Peyer's patch (tissue), 4 donors: Measurements from ENCODE around the gene OR5C1. TPM values are rescaled to one million over a fixed set of nuclear protein-coding genes. Genes with fewer than 3 reads are reported as not detected.
"Not testable (repeated sequence)": the region's sequence is repeated elsewhere in the genome, so short reads cannot be mapped to it uniquely, and the experiment has no call there.

Source experiments
- DNase-seq, 3 donors: peaks; one replicate each; pipeline ENCODE4 v3.0.0-alpha.2; 2017 to 2019
- H3K27ac ChIP-seq, 4 donors: fragments of 200-600 bp; sonication (generic); one replicate each; pipeline ENCODE4 v1.5.1; 2016 to 2019
- H3K27me3 ChIP-seq, 2 donors: fragments of 200-600 bp; sonication (generic); one replicate each; pipeline ENCODE4 v1.5.1; 2019
- H3K36me3 ChIP-seq, 3 donors: fragments of 200-600 bp; sonication (generic); one replicate each; pipeline ENCODE4 v1.5.1; 2016 to 2019
- H3K4me1 ChIP-seq, 4 donors: fragments of 200-600 bp; sonication (generic); one replicate each; pipeline ENCODE4 v1.5.1; 2016 to 2019
- H3K4me3 ChIP-seq, 4 donors: fragments of 200-600 bp; sonication (generic); 1 replicate in 3 of 4; 2 replicates in 1 of 4; pipeline ENCODE4 v1.5.1; 2016 to 2019; ENCODE audit warnings: mild to moderate bottlenecking in 1 of 4
- H3K9me3 ChIP-seq, 4 donors: fragments of 200-600 bp; sonication (generic); one replicate each; pipeline ENCODE4 v1.5.1; 2016 to 2019; ENCODE audit warnings: mild to moderate bottlenecking in 1 of 4
- POLR2A ChIP-seq, 2 donors: fragments of 450-650 bp; IDR thresholded peaks; one replicate each; pipeline ENCODE4 v1.5.1; 2017; ENCODE audit warnings: antibody characterized with exemption in 2 of 2, mild to moderate bottlenecking in 2 of 2, moderate library complexity in 2 of 2
- total RNA-seq, 4 donors: library from RNA; depleted of rRNA; stranded (reverse); fragments of >200 nt; gene quantifications; one replicate each; pipeline ENCODE4 v1.1.0, GENCODE V29; 2016
- TF ChIP-seq, protein P1 (sequence below), 6 experiments: fragments of 450-650 bp in 4 of 6; fragments of 200-600 bp in 2 of 6; sonication (generic) in 1 of 6; IDR thresholded peaks; one replicate each; pipeline ENCODE4 v1.5.1; 2017 to 2019; ENCODE audit warnings: antibody characterized with exemption in 6 of 6, mild to moderate bottlenecking in 3 of 6, moderate library complexity in 1 of 6

The OR5C1 gene
- total RNA-seq, 4 donors from 2014 or later: not detected

DNA sequence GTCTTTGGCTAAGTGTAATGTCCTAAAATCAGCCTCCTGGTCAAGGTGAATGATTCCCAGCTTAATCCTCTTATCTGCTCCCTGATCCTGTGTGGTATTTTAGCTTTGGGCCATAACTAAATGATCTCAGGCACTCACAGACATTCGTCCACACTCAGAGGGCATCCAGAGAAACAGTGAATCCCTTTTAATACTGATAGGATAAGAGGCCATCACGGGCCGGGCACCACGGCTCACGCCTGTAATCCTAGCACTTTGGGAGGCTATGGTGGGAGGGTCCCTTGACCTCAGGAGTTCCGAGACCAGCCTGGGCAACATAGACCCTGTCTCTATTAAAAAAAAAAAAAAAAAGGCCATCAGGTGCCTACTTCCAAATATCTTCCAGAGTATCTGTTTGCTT, 33.3 kb downstream of the OR5C1 start:
- no peak for DNase-seq
- H3K27ac ChIP-seq: peak overlapping the region in 2 of 4 donors; percentile 32 to 63
- no peak overlapping the region for H3K4me3 ChIP-seq
- peaks cover 0 to 21% (median 2%) of the 10 kb centered on the region in 4 donors for H3K4me1 ChIP-seq
- peaks cover 0 to 45% (median 0%) of the 10 kb centered on the region in 3 donors for H3K36me3 ChIP-seq
- TF ChIP-seq, protein P1, sequence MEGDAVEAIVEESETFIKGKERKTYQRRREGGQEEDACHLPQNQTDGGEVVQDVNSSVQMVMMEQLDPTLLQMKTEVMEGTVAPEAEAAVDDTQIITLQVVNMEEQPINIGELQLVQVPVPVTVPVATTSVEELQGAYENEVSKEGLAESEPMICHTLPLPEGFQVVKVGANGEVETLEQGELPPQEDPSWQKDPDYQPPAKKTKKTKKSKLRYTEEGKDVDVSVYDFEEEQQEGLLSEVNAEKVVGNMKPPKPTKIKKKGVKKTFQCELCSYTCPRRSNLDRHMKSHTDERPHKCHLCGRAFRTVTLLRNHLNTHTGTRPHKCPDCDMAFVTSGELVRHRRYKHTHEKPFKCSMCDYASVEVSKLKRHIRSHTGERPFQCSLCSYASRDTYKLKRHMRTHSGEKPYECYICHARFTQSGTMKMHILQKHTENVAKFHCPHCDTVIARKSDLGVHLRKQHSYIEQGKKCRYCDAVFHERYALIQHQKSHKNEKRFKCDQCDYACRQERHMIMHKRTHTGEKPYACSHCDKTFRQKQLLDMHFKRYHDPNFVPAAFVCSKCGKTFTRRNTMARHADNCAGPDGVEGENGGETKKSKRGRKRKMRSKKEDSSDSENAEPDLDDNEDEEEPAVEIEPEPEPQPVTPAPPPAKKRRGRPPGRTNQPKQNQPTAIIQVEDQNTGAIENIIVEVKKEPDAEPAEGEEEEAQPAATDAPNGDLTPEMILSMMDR (IDR thresholded peaks at IDR 0.05): no peak
- TF ChIP-seq POLR2A (IDR thresholded peaks at IDR 0.05): no peak
- H3K27me3 ChIP-seq: no peaks in the 10 kb centered on the region
- H3K9me3 ChIP-seq: no peaks in the 10 kb centered on the region

DNA sequence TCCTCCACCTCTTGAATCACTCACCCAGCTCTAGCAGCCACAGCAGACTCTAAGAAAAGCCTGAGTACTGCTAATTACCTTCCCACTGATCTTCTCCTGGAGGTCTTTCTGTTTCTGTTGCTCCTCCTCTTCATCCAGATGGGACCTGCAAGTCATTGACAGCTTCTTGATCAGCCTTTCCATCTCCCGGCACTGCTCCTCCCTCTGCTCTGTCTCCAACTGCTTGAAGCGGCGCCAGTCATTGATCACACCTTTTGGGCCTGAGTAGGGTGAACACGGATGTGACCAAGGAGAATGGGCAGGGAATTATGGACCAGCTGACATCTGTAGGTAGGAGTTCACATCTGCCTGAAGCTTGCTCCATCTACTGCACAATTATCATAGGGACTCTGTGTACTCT, 34.2 kb downstream of the OR5C1 start:
- Histone ChIP-seq H3K27me3 (no peaks in the 10 kb centered on the region), H3K9me3 (no peaks in the 10 kb centered on the region), H3K4me1 (peaks cover 0 to 26% (median 6%) of the 10 kb centered on the region in 4 donors), H3K27ac (no peak overlapping the region), H3K4me3 (no peak overlapping the region), H3K36me3 (peaks cover 0 to 39% (median 0%) of the 10 kb centered on the region in 3 donors)
- DNase-seq: no peak
- TF ChIP-seq, protein P1 (IDR thresholded peaks at IDR 0.05): no peak
- no peak for TF ChIP-seq POLR2A (IDR thresholded peaks at IDR 0.05)

DNA sequence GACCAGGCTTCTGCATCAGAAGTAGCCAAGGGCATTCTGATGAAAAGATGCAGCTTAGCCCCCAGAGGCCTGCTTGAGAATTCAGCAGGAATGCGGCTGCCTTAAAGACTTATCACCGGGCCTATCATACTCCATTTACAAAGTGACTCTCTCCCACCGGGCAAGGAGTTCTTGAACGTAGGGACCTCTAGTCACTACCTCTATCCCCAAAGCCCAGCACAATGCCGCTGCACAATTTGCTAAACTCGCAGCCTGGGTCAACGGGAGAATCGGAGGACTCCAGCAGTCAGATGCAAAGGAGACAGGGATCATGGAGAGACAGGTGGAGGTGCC, 39.0 kb downstream of the OR5C1 start:
- no peaks in the 10 kb centered on the region for H3K27me3 ChIP-seq
- no peaks in the 10 kb centered on the region for H3K9me3 ChIP-seq
- peak in 1 of 3 donors; percentile 50 for DNase-seq
- H3K4me3 ChIP-seq: peak overlapping the region; percentile 76 to 92 (median 90)
- H3K36me3 ChIP-seq: peaks cover 0 to 11% (median 0%) of the 10 kb centered on the region in 3 donors
- peak overlapping the region; percentile 90 to 94 (median 94) for H3K27ac ChIP-seq
- H3K4me1 ChIP-seq: peaks cover 0 to 21% (median 6%) of the 10 kb centered on the region in 4 donors
- TF ChIP-seq POLR2A (IDR thresholded peaks at IDR 0.05): no peak
- TF ChIP-seq, protein P1 (IDR thresholded peaks at IDR 0.05): no peak

DNA sequence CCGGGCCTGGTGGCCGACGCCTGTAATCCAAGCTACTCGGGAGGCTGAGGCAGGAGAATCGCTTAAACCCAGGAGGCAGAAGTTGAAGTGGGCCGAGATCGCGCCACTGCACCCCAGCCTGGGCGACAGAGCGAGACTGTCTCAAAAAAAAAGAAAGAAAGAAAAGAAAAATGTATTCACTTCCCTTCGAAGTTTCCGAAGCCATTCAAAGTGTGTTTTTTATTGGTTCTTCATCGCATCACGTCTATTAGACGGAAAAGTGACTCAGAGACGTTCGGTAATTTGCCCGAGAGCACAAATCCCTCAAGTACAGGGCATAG, 40.2 kb downstream of the OR5C1 start:
- H3K27me3 ChIP-seq, DNase-seq, H3K36me3 ChIP-seq, H3K9me3 ChIP-seq: not testable (repeated sequence)
- Histone ChIP-seq H3K4me3 (peak overlapping the region; percentile 76 to 92 (median 90)), H3K4me1 (peaks cover 0 to 21% (median 6%) of the 10 kb centered on the region in 4 donors), H3K27ac (peak overlapping the region; percentile 90 to 94 (median 94))

DNA sequence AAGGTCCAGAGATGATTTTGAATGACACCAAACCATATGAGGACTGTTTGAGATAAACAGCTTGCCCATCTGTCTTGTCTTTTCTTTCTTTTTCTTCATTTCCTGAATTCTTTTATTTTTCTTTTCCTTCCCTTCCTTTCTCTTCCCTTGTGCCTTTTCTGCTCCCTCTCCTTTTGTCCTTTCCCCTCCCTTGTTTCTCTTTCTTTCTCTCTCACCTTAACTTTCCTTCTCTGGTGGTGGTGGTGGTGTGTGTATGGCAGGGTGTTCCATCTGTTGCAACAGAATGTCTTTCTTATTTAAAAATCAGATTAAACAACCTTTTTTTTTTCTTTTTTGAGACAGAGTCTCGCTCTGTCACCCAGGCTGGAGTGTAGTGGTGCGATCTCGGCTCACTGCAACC, 43.5 kb downstream of the OR5C1 start:
- no peak overlapping the region for H3K27ac ChIP-seq
- no peak for DNase-seq
- TF ChIP-seq, protein P1 (IDR thresholded peaks at IDR 0.05): no peak
- TF ChIP-seq POLR2A (IDR thresholded peaks at IDR 0.05): no peak
- no peak overlapping the region for H3K4me3 ChIP-seq
- H3K36me3 ChIP-seq: no peaks in the 10 kb centered on the region
- H3K27me3 ChIP-seq: no peaks in the 10 kb centered on the region
- H3K9me3 ChIP-seq: no peaks in the 10 kb centered on the region
- peaks cover 0 to 6% (median 2%) of the 10 kb centered on the region in 4 donors for H3K4me1 ChIP-seq

DNA sequence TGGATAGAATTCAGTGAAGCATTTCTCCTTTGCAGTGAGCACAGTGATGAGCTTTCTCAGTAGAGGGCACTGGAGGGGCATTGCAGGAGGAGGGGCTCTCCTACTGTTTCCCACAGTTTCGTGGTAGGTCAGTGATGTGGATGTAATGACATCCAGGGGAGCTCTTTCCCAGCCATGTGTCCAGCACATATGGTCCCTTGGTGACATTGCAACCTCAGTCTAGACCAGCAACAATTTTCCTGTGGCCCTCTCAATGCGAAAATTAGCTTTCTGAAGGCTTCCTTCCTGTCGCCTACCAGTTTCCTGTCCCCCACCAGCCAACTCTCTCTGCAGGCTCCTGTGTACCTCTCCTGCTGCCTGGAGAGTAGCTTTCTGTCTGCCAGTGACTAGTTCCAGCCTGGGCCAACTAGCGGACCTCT, 46.6 kb downstream of the OR5C1 start:
- Histone ChIP-seq H3K9me3 (no peaks in the 10 kb centered on the region), H3K4me1 (no peaks in the 10 kb centered on the region), H3K4me3 (no peak overlapping the region), H3K27ac (no peak overlapping the region), H3K27me3 (no peaks in the 10 kb centered on the region), H3K36me3 (no peaks in the 10 kb centered on the region)
- no peak for DNase-seq
- TF ChIP-seq, protein P1 (IDR thresholded peaks at IDR 0.05): no peak
- no peak for TF ChIP-seq POLR2A (IDR thresholded peaks at IDR 0.05)
